NCI-H460 (cell line): ENCODE data around the gene C1QTNF2. TPM values are rescaled to one million over a fixed set of nuclear protein-coding genes. Genes with fewer than 3 reads are reported as not detected.
"Not testable (repeated sequence)": the region's sequence is repeated elsewhere in the genome, so short reads cannot be mapped to it uniquely, and the experiment has no call there.

ENCODE experiments used
- DNase-seq: peaks from one replicate; pipeline ENCODE4 v3.0.0-alpha.2; 2016; ENCODE audit warnings: low read depth; ENCODE audit errors: extremely low read depth
- total RNA-seq: library from RNA; depleted of rRNA; stranded (reverse); fragments of >200 nt; shearing (Covaris generic); gene quantifications from 2 replicates; pipeline ENCODE4 v1.2.3, GENCODE V29; 2014

Gene C1QTNF2
- total RNA-seq, 1 experiment from 2014 or later = not detected

- DNase-seq = no peak
These were observed 22.3 kb downstream of the C1QTNF2 start for GRCh38 chr5:160348080-160348479.

- no peak for DNase-seq
These were observed 23.0 kb downstream of the C1QTNF2 start for GRCh38 chr5:160347448-160347847.

GRCh38 chr5:160342413-160342941 is 27.9 kb downstream of the C1QTNF2 start:
- no peak for DNase-seq

- DNase-seq = no peak
These were observed 29.0 kb downstream of the C1QTNF2 start for GRCh38 chr5:160341309-160341870.

DNA sequence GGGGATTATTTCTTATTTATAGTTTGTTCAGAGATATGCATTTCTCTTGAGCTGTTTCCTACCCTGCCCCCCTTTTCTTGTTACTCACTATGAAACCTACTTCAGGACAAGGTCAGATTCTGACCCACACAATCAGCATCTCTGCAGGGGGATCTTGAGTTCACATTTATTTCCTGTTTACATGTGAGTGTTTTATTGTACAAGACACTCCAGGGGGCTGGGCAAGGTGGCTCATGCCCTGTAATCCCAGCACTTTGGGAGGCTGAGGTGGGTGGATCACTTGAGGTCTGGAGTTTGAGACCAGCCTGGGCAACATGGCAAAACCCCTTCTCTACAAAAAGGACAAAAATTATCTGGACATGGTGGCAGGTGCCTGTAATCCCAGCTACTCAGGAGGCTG is 29.9 kb downstream of the C1QTNF2 start:
- not testable (repeated sequence) for DNase-seq

DNA sequence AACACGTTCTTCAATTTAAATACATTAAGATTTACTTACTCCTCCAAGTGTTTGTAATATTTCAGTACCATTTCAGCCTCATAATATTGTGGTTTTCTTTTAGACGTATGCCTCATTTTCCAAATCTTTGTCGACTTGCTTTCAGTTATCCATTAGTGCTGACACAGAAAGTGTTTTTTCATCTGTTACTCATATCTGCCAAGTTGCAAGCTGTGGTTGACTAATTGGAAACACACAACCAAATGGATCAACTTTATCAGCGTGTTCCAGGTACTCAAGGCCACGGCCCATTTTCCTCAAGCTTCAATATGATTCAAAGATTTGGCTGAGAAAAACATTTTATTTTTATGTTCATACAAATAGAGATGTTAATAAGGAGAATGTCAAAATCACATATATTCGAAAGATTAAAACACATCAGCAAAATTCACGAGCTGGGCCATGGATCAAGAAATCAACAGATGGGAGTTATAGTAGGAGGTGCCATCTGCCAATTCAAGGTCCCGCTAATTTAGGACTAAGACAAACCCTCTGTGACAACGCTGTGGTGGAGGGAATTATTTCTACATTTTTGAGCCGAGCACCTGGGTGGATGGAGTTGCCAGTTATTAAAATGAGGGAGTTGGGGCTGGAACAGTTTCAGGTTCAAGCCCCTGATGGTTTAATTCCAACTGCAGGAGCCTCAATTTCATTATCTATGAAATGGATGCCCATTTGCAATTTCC is 30.9 kb downstream of the C1QTNF2 start:
- DNase-seq = no peak

- not testable (repeated sequence) for DNase-seq
These were observed 35.7 kb downstream of the C1QTNF2 start for GRCh38 chr5:160334716-160335115.

GRCh38 chr5:160333721-160334120 is 36.7 kb downstream of the C1QTNF2 start:
- no peak for DNase-seq

- no peak for DNase-seq
These were observed 40.2 kb downstream of the C1QTNF2 start for GRCh38 chr5:160330212-160330611.

DNA sequence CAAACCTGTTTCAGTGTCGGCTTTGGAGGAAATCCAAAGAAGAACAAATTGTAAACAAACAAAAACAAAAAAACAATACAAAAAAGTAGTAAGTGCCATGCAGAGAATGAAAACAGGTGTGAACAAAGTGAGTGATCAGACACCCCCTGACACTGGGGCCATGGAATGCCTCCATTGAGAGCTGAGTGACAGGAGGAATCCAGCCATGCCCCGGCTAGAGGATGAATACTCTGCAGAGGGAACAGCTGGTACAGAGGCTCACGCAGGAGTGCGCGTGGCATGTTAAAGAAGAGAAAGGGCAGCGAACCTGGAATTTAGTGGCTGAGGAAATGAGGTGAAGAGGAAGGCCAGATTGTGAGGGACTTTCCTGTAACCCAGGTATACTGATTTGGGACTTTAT is 42.6 kb downstream of the C1QTNF2 start:
- no peak for DNase-seq

DNA sequence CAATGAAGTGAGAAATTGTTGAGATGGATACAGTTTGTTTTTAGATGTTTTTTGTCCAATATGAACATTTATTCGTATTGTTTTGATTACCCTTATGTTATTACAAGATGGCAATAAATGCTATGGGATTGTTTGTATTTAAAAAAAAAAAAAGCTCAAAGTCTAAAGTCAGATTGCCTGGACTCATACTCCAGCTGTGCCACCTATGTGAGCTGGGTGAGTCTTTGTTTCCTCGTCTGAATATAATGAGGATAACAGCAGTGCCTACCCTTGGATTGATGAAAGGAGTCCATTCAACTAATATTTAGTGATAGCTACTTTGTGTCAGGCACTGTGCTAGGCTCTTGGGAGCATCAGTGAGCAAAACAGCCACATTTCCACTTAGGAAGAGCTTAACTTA is 43.4 kb downstream of the C1QTNF2 start:
- DNase-seq = no peak

- DNase-seq = no peak
These were observed 44.7 kb downstream of the C1QTNF2 start for GRCh38 chr5:160325716-160326115.

GRCh38 chr5:160324886-160325285 is 45.5 kb downstream of the C1QTNF2 start:
- no peak for DNase-seq

DNA sequence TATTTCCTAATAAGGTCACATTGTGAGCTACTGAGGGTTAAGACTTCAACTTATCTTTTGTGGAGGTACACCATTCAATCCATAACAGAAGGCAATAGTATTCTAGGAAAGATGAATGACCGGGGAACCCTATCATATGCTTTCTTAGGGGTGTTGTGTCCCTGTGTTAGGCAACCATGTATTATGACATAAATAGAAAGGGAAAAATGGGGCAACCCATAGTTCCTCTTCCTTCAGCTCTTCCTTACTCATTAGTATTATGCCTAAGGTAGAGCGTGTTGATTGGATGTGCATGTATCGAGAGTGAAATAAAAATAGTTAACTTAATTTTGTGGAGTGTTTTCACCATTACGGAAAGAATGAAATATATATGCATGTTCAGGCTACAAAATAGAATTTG is 52.0 kb downstream of the C1QTNF2 start:
- no peak for DNase-seq

- no peak for DNase-seq
These were observed 53.0 kb downstream of the C1QTNF2 start for GRCh38 chr5:160317434-160317833.

DNA sequence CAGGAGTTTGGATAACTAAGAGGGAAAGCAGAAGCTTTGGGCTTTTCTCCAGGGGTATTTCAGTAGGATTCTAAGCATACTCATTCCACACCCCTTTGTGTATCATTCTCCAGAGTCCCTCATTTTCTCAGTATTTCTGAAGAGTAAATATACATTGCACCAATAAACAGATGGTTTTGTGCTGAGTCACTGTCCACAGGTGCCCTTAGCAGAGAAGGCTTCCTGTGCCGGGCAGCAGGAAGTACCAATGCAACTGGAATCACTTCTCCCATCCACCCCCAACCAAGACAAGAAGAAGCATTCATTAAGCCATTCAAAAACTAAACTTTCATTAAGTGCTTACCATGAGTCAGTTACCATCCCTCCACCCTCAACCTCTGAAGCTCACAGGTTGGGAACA is 54.5 kb downstream of the C1QTNF2 start:
- DNase-seq = peak; percentile 90

DNA sequence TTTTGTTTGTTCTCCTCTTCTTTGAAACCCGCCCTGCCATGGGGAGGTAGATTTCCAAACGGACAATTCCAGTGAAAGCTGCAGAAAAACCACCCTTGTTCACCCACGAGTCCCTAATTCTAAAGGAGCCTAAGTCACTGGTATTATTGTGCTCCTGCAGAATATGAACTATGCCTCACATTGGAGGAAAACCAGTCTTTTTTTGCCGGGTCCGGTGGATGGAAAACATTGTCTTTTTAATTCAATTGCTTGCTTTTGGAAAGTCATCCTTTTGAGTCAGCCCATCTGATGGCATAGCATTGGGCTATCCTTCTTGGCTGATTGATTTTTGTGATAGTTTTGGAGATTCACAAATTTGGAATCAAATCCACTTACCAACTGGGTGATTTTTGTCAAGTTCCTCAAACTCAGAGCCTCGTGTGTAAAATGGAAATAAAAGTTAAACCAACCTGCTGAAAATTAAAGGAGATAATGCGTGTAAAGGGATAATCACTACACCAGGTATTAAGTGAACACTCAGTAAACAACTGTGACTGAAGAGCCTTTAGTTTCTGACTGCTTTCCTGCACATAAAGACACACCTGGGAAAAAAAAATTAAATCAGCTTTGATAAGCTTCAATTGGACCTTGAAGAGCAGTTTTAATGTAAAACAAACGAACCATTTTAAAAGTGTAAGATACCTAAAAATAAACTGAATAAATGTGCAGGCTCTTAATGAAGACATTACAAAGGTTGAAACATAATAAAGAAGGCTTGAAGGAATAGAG is 57.3 kb downstream of the C1QTNF2 start:
- no peak for DNase-seq

GRCh38 chr5:160312134-160312959 is 58.1 kb downstream of the C1QTNF2 start, which contains the start of gene CCNJL:
Gene CCNJL, minus strand, starts transcription at chr5:160312564. Its CDS starts 641 bp downstream, at chr5:160311923.
- DNase-seq = peak; percentile 58

- DNase-seq = no peak
These were observed 58.8 kb downstream of the C1QTNF2 start for GRCh38 chr5:160311491-160312133.
